Loucy (cell line): ENCODE data around the gene MACROD2.

Source experiments
- EZH2phosphoT487 ChIP-seq: fragments of 200-600 bp; IDR thresholded peaks from 2 replicates; pipeline ENCODE4 v1.6.1; 2018; ENCODE audit warnings: antibody characterized with exemption, mild to moderate bottlenecking, moderate library complexity, borderline replicate concordance
- TF ChIP-seq, protein P1 (sequence below): fragments of 200-600 bp; sonication (generic); conservative IDR thresholded peaks from 2 replicates; pipeline ENCODE4 v1.5.1; 2014; ENCODE audit warnings: mild to moderate bottlenecking, antibody characterized with exemption, low read length

DNA sequence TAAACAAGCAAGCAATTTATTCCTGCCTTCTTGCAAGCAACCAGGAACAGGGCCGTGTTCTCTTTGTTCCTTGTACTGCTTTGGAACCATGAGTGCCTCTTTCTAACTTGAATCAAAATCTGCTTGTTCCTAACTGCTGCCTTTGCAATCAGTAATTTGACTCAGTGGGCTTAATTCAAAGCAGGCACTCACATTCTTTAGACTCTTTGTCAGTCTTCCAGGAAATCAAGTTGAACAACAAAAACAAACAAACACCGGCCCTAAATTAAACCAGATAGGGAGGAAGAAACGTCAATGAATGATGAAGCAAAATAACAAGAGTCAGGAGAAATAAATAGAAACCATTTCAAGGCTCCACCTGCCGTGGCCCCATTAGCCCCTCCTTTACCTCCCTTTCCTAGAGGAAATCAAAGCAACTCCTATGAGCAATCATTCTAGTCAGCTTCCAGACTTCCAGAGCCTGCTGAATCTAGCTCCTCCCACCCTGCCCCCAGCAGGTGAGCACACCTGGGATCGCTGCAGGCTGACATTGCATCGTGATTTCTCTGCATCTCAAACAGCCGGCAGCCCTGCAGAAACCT, 924.3 kb downstream of the MACROD2 start:
- TF ChIP-seq, protein P1, sequence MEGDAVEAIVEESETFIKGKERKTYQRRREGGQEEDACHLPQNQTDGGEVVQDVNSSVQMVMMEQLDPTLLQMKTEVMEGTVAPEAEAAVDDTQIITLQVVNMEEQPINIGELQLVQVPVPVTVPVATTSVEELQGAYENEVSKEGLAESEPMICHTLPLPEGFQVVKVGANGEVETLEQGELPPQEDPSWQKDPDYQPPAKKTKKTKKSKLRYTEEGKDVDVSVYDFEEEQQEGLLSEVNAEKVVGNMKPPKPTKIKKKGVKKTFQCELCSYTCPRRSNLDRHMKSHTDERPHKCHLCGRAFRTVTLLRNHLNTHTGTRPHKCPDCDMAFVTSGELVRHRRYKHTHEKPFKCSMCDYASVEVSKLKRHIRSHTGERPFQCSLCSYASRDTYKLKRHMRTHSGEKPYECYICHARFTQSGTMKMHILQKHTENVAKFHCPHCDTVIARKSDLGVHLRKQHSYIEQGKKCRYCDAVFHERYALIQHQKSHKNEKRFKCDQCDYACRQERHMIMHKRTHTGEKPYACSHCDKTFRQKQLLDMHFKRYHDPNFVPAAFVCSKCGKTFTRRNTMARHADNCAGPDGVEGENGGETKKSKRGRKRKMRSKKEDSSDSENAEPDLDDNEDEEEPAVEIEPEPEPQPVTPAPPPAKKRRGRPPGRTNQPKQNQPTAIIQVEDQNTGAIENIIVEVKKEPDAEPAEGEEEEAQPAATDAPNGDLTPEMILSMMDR, result no peak
- TF ChIP-seq EZH2phosphoT487, result no peak
